Measurements from ENCODE around the gene ZNF92.
"Not testable (repeated sequence)": the region's sequence is repeated elsewhere in the genome, so short reads cannot be mapped to it uniquely, and the experiment has no call there.

The ZNF92 gene

DNA sequence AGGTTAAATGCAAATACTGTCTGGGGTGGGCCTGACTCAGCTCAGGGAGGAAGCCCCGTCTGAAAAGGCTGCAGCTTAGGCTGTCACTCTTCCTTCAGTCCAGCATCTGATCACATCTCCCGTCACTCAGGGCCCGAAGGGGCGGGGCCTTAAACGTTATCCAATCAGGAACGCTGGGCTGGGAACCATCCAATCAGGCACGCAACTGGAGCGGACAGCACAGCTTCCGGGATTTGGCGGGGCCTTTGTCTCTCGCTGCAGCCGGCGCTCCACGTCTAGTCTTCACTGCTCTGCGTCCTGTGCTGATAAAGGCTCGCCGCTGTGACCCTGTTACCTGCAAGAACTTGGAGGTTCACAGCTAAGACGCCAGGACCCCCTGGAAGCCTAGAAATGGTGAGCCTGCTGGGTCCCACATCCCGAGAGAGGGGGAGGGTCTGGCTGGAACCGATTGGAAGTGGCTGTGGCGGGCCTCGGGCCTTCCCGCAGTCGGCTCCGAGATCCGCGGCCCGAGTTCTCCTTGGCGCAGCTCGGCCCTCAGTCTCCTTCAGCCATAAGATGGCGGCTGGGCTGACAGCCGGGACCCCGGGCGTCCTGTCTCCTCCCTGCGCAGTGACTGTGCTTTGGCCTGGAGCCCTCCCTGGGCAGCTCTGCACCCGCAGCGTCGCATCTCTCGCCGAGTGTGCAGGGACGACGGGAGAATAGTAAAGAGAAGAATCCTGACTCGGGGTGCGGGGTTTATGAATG, at the start of gene ZNF92:
TSS of gene ZNF92 (plus strand) at position 248 of the 744 bp plus-strand sequence. CDS start at position 391, 143 bp downstream.
- peak; percentile 86 to 95 for DNase-seq (ENCODE audit: low read depth in 1 of 2, low spot score in 1 of 2)

DNA sequence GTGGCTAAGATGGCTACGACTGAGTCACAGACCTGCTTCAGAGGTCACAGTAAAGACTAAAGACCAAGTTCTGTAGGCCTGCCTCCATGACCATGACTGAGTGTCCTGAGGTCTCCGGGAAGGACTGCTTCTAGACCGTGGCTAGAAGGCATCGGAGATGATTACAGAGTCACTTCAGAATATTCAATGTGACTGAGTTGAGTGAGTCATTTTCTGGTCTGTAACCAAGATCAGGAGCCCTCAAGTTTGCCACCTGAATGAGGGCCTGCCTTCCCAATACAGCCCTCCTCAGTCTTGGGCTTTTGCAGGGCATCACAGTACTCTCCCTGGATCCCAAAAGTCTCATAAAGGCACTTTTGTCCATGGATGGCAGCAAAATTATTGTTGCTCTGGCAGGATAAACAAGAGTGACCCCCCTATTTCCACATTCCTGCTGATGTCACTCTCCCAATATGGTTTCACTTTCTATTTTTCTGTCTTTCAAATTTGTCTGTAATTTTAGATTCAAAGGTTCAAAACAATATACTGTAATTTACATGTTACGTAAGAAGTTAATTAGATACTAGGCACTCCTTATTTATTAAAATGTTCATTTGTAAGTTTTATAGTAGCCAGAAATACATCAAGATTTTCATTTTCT, 47.7 kb upstream of the ZNF92 start:
- DNase-seq (ENCODE audit: low read depth in 1 of 2, low spot score in 1 of 2), result no peak

DNA sequence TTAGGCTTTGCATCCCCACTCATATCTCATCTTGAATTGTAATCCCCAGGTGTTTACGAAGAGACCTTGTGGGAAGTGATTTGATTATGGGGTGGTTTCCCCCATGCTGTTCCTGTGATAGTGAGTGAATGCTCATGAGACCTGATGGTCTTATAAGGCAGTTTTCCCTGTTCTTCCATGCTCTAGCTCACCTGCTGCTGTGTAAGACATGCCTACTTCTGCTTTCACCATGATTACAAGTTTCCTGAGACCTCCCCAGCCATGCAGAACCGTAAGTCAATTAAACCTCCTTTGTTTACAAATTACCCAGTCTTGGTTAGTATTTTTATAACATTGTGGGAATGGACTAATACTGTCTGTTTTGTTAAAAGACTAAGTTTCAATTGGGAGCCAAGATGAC, 35.3 kb upstream of the ZNF92 start:
- DNase-seq (ENCODE audit: low read depth in 1 of 2, low spot score in 1 of 2), result no peak

DNA sequence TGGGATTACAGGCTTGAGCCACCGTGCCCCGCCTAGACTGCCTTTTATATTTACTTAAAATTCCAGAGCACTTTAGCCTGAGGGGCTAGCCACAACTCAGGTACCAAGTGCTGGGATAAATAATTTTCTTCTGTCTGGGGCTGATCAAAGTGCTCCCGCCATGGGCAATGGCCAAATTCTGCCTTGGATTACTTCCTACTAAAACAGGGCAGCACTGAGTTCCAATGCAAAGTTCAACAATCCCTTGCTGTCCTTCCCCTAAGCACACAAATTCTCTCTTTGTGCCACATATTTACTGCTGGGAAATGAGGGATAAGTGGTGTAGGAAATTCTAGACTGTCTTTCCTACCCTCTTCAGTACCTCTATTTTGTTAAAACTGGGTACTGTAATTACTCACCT, 34.4 kb upstream of the ZNF92 start:
- no peak for DNase-seq (ENCODE audit: low read depth in 1 of 2, low spot score in 1 of 2)

DNA sequence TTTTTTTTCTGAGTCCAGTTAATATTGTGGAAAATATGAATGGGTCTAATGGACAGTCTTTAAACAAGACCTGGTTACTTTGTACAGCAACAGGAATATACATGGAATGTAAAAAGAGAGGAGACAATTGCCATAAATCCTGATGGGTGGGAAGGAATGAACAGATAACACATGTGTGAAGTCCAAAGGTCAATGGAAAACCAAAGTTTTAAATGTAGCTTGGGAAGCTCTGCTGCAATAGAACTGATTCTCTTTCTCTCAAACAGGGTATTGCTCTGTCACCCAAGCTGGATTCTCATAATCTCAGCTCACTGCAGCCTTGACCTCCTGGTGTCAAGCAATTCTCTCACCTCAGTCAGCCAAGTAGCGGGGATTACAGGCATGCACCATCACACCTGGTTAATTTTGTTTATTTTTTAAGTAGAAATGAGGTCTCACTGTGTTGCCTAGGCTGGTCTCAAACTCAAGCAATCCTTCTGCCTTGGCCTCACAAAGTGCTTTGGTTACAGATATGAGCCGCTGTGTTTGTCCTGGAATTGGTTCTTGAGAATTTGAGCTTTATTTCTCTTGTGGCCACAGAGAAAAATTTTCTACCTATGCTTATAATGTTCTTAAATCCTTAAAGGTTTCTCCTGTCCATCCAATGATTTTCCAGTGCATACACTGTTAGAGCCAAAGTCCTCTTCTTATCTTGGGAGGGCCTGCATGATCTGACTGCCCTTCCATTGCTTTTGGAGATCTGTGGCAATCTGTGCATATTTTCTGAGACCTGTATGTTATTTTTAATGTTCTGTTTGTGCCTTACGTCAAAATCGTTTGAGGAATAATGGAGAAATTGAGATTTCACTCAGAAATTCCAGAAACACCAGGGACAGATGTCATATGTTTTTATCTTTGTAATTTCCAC, 30.7 kb upstream of the ZNF92 start:
- no peak for DNase-seq (ENCODE audit: low read depth in 1 of 2, low spot score in 1 of 2)

DNA sequence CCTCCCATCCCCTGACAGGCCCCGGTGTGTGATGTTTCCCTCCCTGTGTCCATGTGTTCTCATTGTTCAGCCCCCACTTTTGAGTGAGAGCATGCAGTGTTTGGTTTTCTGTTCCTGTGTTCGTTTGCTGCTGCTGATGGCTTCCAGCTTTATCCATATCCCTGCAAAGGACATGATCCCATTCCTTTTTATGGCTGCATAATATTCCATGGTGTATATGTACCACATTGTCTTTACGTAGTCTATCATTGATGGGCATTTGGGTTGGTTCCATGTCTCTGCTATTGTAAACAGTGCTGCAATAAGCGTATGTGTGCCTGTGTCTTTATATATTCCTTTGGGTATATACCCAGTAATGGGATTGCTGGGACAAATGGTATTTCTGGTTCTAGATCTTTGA, 29.1 kb upstream of the ZNF92 start:
- not testable (repeated sequence) for DNase-seq (ENCODE audit: low read depth in 1 of 2, low spot score in 1 of 2)

DNA sequence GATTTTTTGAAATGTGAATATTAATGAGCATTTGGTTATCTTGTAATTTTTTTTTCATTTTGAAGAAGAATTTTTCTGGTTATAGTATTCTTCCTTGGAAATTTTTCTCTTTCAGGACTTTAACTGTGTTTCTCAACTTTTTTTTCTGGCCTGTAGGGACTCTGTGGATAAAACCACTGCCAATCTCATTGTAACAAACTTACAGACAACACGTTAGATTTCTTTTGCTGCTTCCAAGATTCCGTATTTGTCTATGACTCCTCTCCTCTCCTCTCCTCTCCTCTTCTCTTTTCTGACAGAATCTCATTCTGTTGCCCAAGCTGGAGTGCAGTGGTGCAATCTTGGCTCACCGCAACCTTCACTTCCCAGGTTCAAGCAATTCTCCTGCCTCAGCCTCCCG, 19.4 kb upstream of the ZNF92 start:
- no peak for DNase-seq (ENCODE audit: low read depth in 1 of 2, low spot score in 1 of 2)

DNA sequence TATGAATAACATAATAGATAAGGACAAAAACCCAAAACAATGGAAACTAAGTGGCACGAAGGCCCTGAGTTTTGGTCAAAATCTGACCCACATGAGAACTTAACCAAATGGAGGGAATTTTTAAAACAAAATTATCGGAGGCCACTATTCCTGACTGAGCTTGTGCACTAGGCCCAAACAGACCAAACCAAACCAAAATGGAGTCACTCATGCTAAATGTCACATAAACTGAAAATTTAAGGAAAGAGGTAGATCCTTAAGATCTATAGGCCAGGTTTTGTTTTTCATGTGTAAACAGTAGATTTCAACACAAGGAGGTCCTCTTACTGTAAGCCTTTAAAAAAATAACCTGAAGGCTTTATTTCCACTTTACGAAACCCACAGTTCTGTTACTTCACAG, 3.8 kb upstream of the ZNF92 start:
- DNase-seq (ENCODE audit: low read depth in 1 of 2, low spot score in 1 of 2), result no peak

DNA sequence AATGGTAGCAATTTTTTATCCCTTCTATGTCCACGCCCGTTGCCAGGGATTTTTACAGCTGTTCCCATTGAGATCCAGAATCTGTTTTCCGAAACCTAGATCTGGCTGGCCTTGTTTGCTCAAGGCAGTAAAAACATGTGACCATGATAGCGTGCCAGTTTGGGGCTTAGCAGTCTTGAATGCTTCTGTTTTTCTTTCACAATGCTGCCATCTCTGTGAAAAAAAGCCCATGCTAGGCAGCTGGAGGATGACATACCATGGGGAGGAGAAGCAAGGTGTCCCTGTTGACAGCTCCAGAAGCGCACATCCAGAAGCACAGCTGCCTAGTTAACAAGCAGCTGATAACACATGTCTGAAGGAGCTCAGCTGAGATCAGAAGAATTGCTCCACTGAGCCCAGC, 2.2 kb upstream of the ZNF92 start:
- no peak for DNase-seq (ENCODE audit: low read depth in 1 of 2, low spot score in 1 of 2)

DNA sequence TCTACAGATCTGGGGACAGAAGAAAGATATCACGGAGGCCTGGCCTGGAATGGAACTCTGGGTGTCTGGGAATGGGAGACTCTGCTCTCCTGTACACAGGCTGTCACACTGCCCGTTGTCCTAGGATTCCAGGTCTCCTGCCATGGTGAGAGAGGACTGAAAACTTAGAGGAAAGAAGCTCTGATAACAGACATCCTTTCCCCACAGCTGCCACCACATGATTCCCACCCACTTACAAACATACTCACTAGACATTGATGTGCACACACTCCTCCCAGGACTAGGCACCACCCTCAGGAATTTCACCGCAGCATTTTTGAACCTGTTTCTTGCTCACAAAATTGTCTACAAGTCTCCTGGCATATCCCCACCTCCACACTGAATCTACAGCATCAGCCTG, 5.7 kb downstream of the ZNF92 start:
- no peak for DNase-seq (ENCODE audit: low read depth in 1 of 2, low spot score in 1 of 2)

DNA sequence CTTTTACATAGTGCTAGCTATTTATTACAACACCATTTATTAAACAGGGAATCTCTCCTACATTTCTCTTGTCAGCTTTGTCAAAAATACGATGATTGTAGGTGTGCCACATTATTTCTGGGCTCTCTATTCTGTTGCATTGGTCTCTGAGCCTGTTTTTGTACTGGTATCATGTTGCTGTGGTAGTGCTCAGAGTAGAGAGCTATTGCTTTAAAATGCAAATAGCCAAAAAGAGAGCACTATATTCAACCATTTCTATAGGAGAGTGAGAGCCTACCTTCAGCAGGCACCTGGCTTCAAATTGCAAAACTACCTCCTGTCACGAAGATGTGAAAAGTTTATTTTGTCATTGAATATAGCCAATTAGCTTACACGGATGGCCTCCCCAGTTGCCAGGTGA, 8.1 kb downstream of the ZNF92 start:
- DNase-seq (ENCODE audit: low read depth in 1 of 2, low spot score in 1 of 2), result no peak

DNA sequence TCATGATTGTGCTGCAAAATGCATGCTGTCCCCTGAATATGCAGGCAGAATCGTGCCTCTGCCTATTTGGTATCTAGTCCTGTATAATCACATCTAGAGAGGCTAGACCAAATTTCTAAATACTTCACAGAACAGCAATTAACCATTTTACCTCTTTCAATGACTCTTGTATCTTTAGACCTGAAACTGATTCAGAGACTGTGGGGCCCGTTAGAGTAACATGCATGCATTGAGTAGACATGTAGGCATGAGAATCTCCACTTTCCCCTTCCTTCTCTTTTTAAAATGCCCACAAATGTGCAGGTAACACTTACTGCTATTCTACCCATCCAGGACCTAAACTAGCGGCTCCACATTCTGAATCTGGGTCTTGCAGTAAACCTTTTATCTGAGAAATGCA, 8.8 kb downstream of the ZNF92 start:
- DNase-seq (ENCODE audit: low read depth in 1 of 2, low spot score in 1 of 2), result no peak

DNA sequence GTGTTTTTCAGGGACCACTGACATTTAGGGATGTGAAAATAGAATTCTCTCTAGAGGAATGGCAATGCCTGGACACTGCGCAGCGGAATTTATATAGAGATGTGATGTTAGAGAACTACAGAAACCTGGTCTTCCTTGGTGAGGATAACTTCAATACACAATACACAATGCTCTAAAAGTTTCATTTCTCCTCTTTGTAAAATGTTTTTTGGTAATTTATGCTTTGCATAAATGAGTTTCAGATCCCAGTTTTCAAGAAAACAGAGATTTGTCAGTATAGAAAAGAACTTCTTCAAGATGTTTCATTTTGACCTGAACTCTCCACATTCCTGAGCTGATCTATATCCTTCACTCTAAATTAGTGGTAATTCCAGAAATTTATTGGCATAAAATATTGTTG, 14.2 kb downstream of the ZNF92 start:
- DNase-seq (ENCODE audit: low read depth in 1 of 2, low spot score in 1 of 2), result no peak

DNA sequence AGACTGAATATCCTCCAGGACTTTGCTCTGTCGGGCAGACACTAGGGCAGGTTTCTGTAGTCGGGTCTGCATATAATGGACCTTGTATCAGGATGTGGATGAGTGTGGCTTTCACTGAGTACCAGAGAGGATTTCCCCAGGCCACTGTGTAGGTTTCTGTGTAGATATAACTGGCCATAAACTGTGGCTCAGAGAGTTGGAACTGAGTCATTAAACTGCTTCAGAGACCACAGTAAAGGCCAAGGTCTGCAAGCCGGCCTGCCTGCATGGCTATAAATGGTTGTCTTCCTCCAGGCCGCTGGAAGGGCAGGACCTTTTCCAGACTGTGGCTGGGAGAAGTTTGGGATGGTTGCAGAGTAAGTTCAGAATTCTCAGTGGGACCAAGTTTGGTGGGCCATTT, 16.9 kb downstream of the ZNF92 start:
- DNase-seq (ENCODE audit: low read depth in 1 of 2, low spot score in 1 of 2), result no peak

DNA sequence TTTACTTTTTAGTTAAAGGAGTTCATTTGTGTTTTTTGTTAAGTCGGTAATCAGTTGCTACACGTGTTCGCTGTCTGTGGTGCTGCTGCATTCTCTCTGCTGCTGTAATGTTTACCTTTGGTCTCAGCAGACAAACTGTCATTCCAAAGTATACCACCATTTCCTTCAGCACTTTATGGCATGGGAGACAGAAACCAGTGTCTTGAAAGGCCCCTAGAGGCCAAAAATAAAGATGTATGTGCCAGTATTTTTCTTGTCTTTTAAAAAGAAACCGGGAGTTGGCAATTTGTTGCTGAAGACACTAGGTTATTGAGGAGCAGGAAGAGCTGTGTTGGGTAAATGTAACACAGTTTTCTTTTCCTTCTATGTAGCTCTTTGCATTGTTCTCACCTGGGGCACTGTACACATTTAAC, 24.1 kb downstream of the ZNF92 start:
- no peak for DNase-seq (ENCODE audit: low read depth in 1 of 2, low spot score in 1 of 2)

DNA sequence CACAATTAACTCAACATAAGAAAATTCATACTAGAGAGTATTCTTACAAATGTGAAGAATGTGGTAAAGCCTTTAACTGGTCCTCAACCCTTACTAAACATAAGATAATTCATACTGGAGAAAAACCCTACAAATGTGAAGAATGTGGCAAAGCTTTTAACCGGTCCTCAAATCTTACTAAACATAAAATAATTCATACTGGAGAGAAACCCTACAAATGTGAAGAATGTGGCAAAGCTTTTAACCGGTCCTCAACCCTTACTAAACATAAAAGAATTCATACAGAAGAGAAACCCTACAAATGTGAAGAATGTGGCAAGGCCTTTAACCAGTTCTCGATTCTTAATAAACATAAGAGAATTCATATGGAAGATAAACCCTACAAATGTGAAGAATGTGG, 25.0 kb downstream of the ZNF92 start:
- not testable (repeated sequence) for DNase-seq (ENCODE audit: low read depth in 1 of 2, low spot score in 1 of 2)

DNA sequence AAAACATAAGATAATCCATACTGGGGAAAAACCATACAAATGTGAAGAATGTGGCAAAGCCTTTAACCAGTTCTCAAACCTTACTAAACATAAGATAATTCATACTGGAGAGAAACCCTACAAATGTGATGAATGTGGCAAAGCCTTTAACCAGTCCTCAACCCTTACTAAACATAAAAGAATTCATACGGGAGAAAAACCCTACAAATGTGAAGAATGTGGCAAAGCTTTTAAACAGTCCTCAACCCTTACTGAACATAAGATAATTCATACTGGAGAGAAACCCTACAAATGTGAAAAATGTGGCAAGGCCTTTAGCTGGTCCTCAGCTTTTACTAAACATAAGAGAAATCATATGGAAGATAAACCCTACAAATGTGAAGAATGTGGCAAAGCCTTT, 25.4 kb downstream of the ZNF92 start:
- not testable (repeated sequence) for DNase-seq (ENCODE audit: low read depth in 1 of 2, low spot score in 1 of 2)

DNA sequence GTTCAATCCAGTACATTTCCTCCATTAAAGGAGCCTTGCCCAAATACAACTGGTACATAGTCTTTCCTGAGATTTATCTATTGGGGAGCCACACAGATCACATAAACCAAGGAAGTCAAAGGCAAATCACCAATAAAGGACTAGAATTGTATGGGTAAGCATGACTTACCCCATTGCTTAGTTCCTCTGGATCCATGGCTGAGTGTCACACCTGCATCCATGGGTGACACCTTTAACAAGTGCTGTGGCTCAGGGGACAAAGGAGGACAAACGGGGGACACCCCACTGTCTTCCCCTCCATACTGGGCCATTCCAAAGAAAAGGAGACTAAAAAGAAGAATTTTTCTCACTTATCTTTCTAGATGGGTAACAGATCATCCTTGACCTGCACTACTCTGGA, 30.4 kb downstream of the ZNF92 start:
- no peak for DNase-seq (ENCODE audit: low read depth in 1 of 2, low spot score in 1 of 2)

DNA sequence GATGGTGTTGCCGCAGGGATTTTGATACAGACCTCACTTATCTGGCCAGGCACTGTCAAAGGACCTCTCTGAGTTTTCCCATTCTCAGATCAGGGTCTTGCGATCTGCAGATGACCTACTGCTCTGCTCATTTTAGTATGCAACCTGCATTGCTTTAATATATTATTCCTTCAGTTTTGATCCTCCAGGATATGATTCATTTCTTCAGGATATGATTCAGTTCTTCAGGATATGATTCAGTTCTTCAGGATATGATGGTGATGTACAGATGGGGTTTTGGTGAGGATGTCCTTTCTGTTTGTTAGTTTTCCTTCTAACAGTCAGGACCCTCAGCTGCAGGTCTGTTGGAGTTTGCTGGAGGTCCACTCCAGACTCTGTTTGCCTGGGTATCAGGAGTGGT, 33.1 kb downstream of the ZNF92 start:
- DNase-seq (ENCODE audit: low read depth in 1 of 2, low spot score in 1 of 2), result not testable (repeated sequence)

DNA sequence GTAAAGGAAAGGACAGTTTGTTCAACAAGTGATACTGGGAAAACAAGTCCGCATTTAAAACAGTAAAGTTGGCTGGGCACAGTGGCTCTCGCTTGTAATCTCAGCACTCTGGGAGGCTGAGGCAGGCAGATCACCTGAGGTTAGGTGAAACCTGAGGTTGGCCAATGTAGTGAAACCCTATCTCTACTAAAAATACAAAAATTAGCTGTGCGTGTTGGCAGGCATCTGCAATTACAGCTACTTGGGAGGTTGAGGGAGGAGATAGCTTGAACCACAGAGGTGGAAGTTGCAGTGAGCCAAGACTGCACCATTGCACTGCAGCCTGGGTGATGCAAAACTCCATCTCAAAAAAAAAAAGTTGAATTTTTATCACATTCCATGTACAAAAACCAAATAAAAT, 35.7 kb downstream of the ZNF92 start:
- no peak for DNase-seq (ENCODE audit: low read depth in 1 of 2, low spot score in 1 of 2)

DNA sequence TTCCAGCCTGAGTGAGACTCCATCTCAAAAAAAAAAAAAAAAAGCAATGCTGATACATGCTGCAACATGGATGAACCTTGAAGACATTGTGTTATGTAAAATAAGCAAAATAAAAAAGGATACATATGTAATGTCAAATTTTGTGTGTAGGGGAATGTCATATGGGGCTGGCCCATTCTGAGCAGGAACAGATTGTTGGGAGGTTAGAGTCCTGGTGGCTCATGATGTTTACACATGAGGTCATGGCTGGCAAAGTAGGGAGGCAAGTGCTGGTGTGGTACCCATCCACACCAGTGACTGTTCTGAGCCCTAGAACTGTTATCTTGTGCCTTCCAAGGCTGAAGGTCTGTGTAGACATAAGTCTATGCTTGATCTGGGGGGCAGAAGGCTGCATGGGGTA, 37.6 kb downstream of the ZNF92 start:
- no peak for DNase-seq (ENCODE audit: low read depth in 1 of 2, low spot score in 1 of 2)

DNA sequence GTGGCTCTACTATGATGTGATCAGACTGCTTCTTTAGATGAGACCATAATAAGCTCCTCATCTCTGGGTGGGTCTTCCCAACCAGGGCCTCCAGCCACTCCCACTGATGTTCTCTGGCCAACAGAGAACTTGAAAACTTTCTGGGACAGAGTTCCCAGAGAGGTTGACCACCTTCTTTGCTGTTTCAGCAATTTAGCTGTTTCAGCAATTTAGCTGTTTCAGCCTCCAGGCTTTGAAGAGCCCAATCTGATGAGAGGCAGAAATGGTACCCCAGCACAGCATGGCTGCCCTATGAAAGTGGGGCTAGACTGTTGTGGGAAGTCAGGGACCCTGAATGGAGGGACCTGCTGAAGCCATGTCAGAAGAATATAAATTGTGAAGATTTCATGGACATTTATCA, 49.0 kb downstream of the ZNF92 start:
- no peak for DNase-seq (ENCODE audit: low read depth in 1 of 2, low spot score in 1 of 2)
